Body of pancreas (tissue), 4 donors: Measurements from ENCODE around the gene LEF1.

Experiments used
- POLR2A ChIP-seq, 3 donors: fragments of 450-650 bp; IDR thresholded peaks; one replicate each; pipeline ENCODE4 v1.6.1; 2016; ENCODE audit warnings: antibody characterized with exemption in 3 of 3, mild to moderate bottlenecking in 2 of 3
- TF ChIP-seq, protein P1 (sequence below), 7 experiments: fragments of 450-650 bp in 4 of 7; fragments of 200-600 bp in 3 of 7; sonication (generic) in 3 of 7; IDR thresholded peaks; one replicate each; pipeline ENCODE4 v1.5.1; 2016 to 2019; ENCODE audit warnings: antibody characterized with exemption in 7 of 7

DNA sequence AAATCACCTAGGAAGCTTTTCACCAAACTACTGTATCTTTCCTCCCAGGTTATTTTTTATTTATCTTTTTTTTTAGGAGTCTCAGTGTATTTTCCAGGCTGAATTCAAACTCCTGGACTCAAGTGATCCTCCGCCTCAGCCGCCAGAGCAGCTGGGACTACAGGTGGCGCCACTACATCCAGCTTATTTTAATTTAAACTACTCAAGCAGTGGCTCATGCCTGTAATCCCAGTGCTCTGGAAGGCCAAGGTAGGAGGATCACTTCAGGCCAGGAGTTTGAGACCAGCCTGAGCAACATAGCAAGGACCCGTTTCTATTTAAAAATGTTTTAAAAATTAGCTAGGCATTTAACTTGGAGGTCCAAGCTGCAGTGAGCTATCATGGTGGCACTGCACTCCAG is 37.8 kb downstream of the LEF1 start:
- TF ChIP-seq POLR2A (IDR thresholded peaks at IDR 0.05) = no peak
- TF ChIP-seq, protein P1, sequence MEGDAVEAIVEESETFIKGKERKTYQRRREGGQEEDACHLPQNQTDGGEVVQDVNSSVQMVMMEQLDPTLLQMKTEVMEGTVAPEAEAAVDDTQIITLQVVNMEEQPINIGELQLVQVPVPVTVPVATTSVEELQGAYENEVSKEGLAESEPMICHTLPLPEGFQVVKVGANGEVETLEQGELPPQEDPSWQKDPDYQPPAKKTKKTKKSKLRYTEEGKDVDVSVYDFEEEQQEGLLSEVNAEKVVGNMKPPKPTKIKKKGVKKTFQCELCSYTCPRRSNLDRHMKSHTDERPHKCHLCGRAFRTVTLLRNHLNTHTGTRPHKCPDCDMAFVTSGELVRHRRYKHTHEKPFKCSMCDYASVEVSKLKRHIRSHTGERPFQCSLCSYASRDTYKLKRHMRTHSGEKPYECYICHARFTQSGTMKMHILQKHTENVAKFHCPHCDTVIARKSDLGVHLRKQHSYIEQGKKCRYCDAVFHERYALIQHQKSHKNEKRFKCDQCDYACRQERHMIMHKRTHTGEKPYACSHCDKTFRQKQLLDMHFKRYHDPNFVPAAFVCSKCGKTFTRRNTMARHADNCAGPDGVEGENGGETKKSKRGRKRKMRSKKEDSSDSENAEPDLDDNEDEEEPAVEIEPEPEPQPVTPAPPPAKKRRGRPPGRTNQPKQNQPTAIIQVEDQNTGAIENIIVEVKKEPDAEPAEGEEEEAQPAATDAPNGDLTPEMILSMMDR (IDR thresholded peaks at IDR 0.05) = no peak
